GM18907 (cell line): Measurements from ENCODE around the gene NAA80.
"Not testable (repeated sequence)": the region's sequence is repeated elsewhere in the genome, so short reads cannot be mapped to it uniquely, and the experiment has no call there.

Source experiments
- ATAC-seq: cut with Tn5 transposase; IDR thresholded peaks from one replicate; pipeline ENCODE4 v1.9.1; 2021; ENCODE audit warnings: mild to moderate bottlenecking, moderate library complexity; ENCODE audit not compliant: unreplicated experiment

The NAA80 gene

GRCh38 chr3:50316657-50317242, 17.5 kb upstream of the NAA80 start:
- ATAC-seq, result no peak

DNA sequence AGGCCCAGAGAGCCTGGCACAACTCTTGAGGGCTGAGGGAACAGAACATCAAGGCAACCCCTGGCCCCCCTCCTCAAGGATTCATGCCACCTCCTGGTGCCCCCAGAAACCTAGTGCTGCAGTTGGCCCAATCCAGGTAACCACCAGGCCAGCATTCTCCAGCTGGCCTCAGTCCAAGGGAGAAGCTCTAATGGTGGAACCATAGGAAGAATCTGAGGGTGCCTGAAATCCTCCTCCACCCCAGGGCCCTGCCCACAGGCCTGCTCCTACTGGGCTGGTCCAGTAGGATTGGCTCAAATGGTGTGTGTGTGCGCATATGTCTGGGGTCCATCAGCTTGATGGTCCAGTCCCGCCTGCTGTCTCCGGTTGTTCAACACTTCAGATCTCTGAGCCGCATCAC, 15.6 kb upstream of the NAA80 start:
- ATAC-seq, result no peak

GRCh38 chr3:50314342-50314741, 15.1 kb upstream of the NAA80 start:
- ATAC-seq, result no peak

GRCh38 chr3:50312041-50312440, 12.8 kb upstream of the NAA80 start:
- not testable (repeated sequence) for ATAC-seq

- no peak for ATAC-seq
Observed at GRCh38 chr3:50304601-50305000, 5.4 kb upstream of the NAA80 start.

DNA sequence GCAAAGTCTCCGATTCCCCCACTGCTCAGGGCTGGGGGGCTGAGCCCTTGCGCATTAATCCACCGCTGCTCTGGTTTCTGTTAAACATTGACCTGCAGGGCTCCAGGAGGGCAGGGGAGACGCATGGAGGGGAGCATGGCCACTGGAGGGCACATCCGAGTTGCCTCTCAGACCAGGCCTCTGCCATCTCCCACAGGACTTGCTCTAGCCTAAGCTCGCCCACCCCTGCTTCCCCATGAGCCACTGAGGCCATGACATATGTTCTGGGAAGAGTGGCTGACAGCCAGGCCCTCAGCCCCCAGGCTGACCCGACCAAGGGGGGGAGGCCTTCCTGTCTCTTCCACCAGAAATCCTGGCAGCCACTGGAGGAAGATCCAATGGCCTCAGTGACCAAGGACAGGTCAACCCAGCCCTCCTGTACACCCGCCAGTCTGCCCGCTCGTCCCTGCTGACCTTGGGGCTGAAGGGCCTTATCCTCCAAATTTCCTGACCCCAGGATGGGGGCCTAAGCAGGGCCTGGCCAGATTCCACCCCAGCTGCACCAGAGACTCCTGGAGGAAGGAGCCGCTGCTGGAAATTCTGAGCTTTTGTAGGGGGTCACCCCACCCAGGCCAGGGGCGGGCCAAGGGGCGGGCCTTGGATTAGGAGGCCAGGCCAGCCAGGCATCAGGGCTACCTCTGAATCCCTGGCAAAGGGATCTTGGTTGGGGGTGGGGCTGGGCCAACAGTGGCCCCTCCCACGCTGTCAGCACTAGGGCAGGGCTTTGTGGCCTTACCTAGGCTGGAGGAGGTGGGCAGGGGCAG, 4.0 kb upstream of the NAA80 start, which contains the start of gene HYAL1:
HYAL1 (minus strand) TSS at position 562 of the 803 bp plus-strand sequence. CDS start 618 bp downstream, outside the sequence.
- ATAC-seq, result no peak

GRCh38 chr3:50302095-50303012, 3.1 kb upstream of the NAA80 start:
- no peak for ATAC-seq

- ATAC-seq, result no peak
Observed at GRCh38 chr3:50300681-50301254, 1.6 kb upstream of the NAA80 start.

DNA sequence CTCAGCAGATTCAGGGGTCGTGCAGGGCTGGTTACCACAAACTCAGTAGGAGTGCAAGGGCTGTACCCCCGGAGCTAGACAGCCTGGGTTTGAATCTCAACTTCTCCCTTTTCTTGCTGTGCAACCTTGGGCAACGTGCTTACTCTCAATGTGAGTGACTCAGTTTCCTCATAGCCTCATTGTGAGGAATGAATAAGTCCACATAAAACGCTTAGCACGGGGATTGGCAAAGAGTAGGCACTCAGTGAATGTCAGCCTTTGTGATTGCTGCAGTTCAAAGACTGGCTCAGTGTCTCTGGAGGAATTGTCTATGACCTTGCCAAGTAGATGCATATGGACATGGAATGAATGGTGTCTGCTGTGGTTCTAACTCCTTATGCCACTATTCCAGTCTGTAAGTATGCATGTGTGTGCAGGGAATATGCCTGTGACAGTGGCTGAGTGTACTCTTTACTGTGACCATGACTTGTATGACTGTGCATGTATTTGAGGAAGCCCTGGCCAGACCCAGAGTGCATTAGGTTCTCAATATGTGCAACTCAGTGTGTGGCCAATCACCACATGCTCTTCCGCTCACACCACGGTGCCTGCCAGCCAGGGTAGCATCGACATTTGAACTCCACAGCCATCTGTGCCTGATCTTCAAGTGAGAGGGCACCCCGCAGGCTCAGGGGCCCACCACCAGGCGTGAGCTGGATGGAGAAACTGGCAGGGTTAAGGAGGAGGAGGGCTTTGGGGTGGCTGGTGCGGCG, 900 bp upstream of the NAA80 start:
- no peak for ATAC-seq

- no peak for ATAC-seq
Observed at GRCh38 chr3:50299638-50299928, 378 bp upstream of the NAA80 start.

- ATAC-seq, result no peak
Observed at GRCh38 chr3:50297896-50298725, 1.1 kb downstream of the NAA80 start.

DNA sequence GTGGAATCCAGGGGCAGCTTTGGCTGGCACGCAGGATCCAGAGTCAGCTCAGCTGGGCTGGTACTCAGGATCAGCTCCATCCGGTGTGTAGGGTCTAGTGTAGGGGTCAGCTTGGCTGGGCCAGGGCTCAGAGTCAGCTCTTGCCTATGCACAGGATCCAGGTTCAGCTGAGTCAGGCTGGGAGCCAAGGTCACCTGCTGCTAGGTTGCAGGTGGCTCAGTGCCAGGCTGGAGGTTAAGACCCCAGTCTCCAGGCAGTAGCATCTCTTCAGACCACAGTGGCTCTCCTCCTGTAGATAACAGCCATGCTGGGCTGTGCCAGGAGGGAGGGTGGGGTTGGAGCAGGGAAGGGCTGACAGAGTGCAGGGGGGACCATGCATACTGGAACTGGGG, 1.8 kb downstream of the NAA80 start:
- no peak for ATAC-seq

DNA sequence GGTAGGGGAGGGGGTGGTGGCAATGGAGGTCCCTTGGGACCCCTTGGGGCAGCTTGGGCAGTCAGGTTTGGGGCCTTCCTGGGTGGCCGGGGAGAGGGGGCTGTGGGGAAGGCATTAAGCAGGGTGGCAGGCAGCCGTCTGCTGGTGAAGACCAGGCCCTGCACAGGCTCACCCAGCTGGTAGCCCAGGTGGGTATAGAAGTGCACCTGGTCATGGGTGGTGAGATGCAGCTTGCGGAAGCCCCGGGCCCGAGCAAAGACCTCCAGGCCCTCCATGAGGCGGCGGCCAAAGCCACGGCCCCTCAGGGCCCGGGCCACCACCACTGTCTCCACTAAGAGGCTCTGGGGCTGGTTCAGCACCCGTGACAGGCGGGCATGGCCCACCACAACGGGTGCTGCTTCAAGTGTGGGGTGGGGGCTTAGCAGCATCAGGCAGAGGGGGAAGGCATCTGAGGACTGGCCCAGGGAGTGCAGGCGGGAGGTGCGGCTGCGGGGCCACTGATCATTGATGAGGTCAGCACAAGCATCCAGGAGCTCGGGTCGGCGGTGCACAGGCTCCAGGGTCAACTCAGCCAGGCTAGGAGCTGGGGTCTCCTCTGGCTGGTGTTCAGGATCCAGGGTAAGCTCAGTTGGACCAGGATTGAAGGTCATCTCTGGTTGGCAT, 2.4 kb downstream of the NAA80 start:
- ATAC-seq, result no peak

DNA sequence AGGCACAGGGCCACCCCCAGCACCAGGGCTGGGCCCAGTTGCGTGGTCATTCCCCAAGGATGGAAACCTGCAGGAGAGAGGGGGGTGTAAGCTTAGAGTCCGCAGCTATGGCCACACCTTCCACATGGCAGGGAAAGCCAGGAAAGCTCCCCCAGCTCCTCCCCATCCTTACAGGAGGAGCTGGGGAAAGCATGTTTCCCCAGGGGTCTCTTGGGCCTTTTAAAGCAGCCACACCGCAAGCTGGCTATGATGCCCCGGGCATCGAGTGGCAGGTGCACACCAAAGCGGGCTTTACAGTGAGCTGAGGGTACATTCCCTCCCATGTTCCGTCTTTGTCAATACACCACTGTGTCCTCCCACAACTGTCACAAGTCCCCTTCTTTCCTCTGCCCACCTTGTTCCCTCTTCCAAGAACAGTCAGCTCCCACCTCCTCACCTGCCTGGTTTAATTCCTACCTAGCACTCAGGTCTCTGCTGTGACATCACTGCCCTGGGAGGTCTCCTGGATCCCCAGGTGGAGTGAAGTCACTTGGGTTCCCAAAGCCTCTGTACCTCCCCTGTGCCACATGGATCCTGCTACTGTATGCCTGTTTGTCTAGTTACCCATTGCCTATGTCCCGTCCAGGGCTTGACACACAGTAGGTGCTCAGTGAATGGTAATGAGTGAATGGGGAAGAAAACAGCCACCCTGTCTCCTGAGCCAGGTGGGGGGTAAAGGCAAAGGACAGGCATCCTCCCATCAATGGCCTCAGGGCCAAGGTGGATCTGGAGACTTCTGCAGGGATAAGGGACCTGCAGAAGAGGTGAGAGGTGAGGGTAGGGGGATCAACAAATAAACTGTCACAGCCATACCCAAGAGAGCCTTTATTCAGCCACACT, 3.4 kb downstream of the NAA80 start:
- ATAC-seq, result no peak

DNA sequence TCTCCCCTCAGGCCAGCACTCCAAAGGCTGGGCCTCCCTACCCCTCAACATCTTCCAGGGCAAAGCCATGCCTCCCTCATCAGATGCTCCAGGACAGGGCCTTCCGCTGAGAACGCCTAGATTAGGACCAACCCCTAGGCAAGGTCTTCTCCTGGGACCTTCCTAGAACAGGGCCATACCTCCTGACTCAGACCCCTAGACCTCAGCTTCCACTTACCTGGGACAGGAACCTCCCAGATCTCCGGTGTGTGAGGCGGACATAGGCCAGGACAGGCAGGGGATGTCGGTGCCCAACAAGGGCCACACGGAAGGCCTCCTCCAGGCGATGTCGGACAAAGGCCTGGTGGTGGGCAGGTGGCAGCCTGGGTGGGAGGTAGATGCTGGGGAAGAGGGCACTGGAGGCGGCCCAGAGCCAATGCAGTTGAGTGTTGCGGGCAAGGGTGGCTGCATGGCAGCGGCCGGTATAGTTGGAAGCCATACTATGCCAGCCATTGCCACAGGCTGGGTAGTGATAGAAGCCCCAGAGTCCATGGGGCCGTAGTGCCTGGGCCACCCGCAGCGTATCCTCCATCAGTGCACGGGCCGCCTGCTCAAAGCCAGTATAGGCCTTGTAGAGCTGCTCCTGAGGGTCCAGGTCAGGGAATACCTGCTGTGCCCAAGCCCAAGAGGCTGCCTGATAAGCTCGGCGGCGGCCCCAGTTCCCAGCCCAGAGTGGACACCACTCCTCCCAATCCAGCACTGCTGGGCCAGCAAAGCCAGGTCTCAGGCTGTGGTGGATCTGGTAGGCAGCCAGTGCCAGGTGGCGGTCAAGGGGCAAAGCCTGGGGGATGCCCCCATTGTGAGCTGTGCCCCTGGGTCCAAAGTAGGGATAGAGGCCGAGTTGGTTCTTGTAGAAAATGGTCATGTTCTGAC, 4.5 kb downstream of the NAA80 start:
- no peak for ATAC-seq

DNA sequence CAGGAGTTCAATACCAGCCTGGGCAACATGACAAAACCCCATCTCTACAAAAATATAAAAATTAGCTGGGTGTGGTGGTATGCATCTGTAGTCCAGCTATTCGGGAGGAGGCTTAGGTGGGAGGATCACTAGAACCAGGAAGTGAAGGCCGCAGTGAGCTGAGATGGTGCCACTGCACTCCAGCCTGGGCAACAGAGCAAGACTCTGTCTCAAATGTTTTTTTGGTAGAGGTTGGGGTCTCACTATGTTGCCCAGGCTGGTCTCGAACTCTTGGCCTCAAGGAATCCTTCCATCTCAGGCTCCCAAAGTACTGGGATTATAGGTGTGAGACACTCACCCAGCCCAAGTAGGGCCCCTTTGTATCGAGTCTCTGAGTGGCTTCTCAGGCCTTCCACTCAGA, 5.1 kb downstream of the NAA80 start:
- ATAC-seq, result no peak

- no peak for ATAC-seq
Observed at GRCh38 chr3:50293079-50293801, 6.0 kb downstream of the NAA80 start.
